ENCODE measurements around the gene DNAH1.
"Not testable (repeated sequence)": the region's sequence is repeated elsewhere in the genome, so short reads cannot be mapped to it uniquely, and the experiment has no call there.

Gene DNAH1

DNA sequence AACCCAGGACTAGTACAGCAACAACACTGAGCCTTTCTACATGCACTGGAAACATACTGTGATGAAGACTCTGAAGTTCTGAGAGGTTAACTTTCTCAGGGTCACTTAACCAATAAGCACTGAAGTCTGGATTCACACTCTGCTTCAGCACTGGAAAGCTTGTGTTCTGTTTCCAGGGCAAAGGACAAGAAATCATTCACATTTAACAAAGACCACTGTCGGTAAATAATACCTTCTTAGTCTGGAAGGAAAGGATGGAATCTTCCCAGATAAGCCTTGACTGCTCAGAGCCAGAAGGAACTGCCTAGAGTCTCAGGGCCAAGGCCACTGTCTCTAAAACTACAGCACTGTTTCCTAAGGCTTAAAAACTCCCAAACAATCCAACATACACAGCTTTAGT, 32.8 kb upstream of the DNAH1 start:
- Histone ChIP-seq H4K20me1 (ENCODE audit: insufficient read depth, low read length) (no peaks in the 10 kb centered on the region), H3K9me2 (replicated peaks; ENCODE audit: insufficient read depth, low read length) (no peaks in the 10 kb centered on the region), H3K27me3 (replicated peaks; ENCODE audit: insufficient read depth, low read length) (no peaks in the 10 kb centered on the region), H3K27ac (ENCODE audit: low read length) (no peak overlapping the region), H3K4me1 (ENCODE audit: low read length) (0 out of 2 replicates have a peak, but pooled peaks cover 4% of the 10 kb centered on the region), H3K9ac (ENCODE audit: low read length) (no peak overlapping the region), H3K36me3 (replicated peaks; ENCODE audit: insufficient read depth, low read length) (no peaks in the 10 kb centered on the region), H3F3A (ENCODE audit: insufficient read depth, low read length) (peaks cover 27% of the 10 kb centered on the region), H2AFZ (ENCODE audit: low read length) (no peak overlapping the region), H3K4me2 (ENCODE audit: low read depth, low read length) (no peak overlapping the region), H3K79me2 (ENCODE audit: low read length) (peaks cover 5% of the 10 kb centered on the region; the same call in 1 of the 2 replicates), H3K9me3 (replicated peaks; ENCODE audit: insufficient read depth, low read length) (no peaks in the 10 kb centered on the region), H3K4me3 (ENCODE audit: low read length) (no peak overlapping the region)
- no peak for DNase-seq
- TF ChIP-seq EZH2phosphoT487 (IDR thresholded peaks at IDR 0.05; ENCODE audit: low read length) (no peak), EZH2 (optimal IDR thresholded peaks at IDR 0.05; ENCODE audit: low read depth, low read length) (no peak)

DNA sequence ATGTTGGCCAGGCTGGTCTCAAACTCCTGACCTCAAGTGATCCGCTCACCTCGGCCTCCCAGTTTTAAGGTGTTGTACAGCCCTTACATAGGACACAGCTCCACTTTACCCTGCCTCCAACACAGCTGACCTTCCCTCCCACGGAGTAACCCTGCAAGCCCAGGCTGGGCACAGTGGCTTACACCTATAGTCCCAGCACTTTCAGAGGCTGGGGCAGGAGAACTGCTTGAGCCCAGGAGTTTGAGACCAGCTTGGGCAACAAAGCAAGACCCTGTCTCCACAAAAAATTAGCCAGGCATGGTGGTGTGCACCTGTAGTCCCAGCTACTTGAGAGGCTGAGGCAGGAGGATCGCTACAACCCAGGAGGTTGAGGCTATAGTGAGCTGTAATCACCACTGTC, 32.1 kb upstream of the DNAH1 start:
- H3K79me2 ChIP-seq (ENCODE audit: low read length); H3K4me2 ChIP-seq (ENCODE audit: low read depth, low read length); DNase-seq; H4K20me1 ChIP-seq (ENCODE audit: insufficient read depth, low read length); H2AFZ ChIP-seq (ENCODE audit: low read length); H3K27me3 ChIP-seq (replicated peaks; ENCODE audit: insufficient read depth, low read length); H3K4me3 ChIP-seq (ENCODE audit: low read length); H3K9me3 ChIP-seq (replicated peaks; ENCODE audit: insufficient read depth, low read length); H3K36me3 ChIP-seq (replicated peaks; ENCODE audit: insufficient read depth, low read length); H3K9ac ChIP-seq (ENCODE audit: low read length); H3K27ac ChIP-seq (ENCODE audit: low read length); H3K9me2 ChIP-seq (replicated peaks; ENCODE audit: insufficient read depth, low read length): not testable (repeated sequence)
- peaks cover 10% of the 10 kb centered on the region; the same call in 1 of the 2 replicates for H3K4me1 ChIP-seq (ENCODE audit: low read length)
- peaks cover 26% of the 10 kb centered on the region for H3F3A ChIP-seq (ENCODE audit: insufficient read depth, low read length)

GRCh38 chr3:52286777-52287110, 29.4 kb upstream of the DNAH1 start:
- TF ChIP-seq EZH2 (optimal IDR thresholded peaks at IDR 0.05; ENCODE audit: low read depth, low read length) = no peak
- TF ChIP-seq EZH2phosphoT487 (IDR thresholded peaks at IDR 0.05; ENCODE audit: low read length) = no peak
- TF ChIP-seq, protein P1, sequence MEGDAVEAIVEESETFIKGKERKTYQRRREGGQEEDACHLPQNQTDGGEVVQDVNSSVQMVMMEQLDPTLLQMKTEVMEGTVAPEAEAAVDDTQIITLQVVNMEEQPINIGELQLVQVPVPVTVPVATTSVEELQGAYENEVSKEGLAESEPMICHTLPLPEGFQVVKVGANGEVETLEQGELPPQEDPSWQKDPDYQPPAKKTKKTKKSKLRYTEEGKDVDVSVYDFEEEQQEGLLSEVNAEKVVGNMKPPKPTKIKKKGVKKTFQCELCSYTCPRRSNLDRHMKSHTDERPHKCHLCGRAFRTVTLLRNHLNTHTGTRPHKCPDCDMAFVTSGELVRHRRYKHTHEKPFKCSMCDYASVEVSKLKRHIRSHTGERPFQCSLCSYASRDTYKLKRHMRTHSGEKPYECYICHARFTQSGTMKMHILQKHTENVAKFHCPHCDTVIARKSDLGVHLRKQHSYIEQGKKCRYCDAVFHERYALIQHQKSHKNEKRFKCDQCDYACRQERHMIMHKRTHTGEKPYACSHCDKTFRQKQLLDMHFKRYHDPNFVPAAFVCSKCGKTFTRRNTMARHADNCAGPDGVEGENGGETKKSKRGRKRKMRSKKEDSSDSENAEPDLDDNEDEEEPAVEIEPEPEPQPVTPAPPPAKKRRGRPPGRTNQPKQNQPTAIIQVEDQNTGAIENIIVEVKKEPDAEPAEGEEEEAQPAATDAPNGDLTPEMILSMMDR (IDR thresholded peaks at IDR 0.05; ENCODE audit: low read length) = no peak
- Histone ChIP-seq H2AFZ (ENCODE audit: low read length) (no peak overlapping the region), H3K4me1 (ENCODE audit: low read length) (peaks cover 10% of the 10 kb centered on the region; the same call in 1 of the 2 replicates), H3K9me2 (replicated peaks; ENCODE audit: insufficient read depth, low read length) (no peaks in the 10 kb centered on the region), H3K4me2 (ENCODE audit: low read depth, low read length) (peak overlapping the region; percentile 59), H3K9ac (ENCODE audit: low read length) (peak overlapping the region; percentile 100; the same call in 1 of the 2 replicates), H3K9me3 (replicated peaks; ENCODE audit: insufficient read depth, low read length) (no peaks in the 10 kb centered on the region), H3F3A (ENCODE audit: insufficient read depth, low read length) (peaks cover 14% of the 10 kb centered on the region; the same call in 1 of the 2 replicates), H3K79me2 (ENCODE audit: low read length) (peaks cover 20% of the 10 kb centered on the region), H3K36me3 (replicated peaks; ENCODE audit: insufficient read depth, low read length) (no peaks in the 10 kb centered on the region), H3K27me3 (replicated peaks; ENCODE audit: insufficient read depth, low read length) (no peaks in the 10 kb centered on the region), H4K20me1 (ENCODE audit: insufficient read depth, low read length) (no peaks in the 10 kb centered on the region), H3K27ac (ENCODE audit: low read length) (peak overlapping the region; percentile 100; the same call in 1 of the 2 replicates), H3K4me3 (ENCODE audit: low read length) (peak overlapping the region; percentile 100)
- DNase-seq = no peak

DNA sequence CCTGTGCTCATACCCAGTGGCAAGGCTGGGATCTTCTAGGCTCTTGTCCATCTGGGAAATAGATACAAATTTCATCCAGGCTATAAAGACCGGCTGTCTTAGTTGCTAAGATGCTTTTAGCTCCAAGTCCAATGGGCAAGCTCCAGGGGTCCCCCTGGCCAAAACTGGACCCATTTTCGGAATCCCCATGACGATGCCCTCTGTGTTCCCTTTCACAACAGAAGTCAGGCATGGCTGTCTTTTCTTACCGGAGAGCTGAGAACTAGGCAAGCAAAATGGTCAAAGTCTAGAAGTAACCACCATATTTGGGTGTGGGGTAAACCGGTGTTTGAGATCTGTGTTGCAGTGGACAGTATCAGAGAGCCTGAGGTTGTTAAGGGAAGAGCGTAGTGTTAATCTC, 27.4 kb upstream of the DNAH1 start:
- Histone ChIP-seq H3K4me1 (ENCODE audit: low read length) (peaks cover 10% of the 10 kb centered on the region; the same call in 1 of the 2 replicates), H3K36me3 (replicated peaks; ENCODE audit: insufficient read depth, low read length) (no peaks in the 10 kb centered on the region), H2AFZ (ENCODE audit: low read length) (0 out of 2 replicates have a peak overlapping the region, but pooled peaks have one; percentile 99), H3K9me2 (replicated peaks; ENCODE audit: insufficient read depth, low read length) (no peaks in the 10 kb centered on the region), H3K9me3 (replicated peaks; ENCODE audit: insufficient read depth, low read length) (no peaks in the 10 kb centered on the region), H3K4me2 (ENCODE audit: low read depth, low read length) (peak overlapping the region; percentile 59), H3F3A (ENCODE audit: insufficient read depth, low read length) (peaks cover 14% of the 10 kb centered on the region; the same call in 1 of the 2 replicates), H3K9ac (ENCODE audit: low read length) (peak overlapping the region; percentile 100; the same call in 1 of the 2 replicates), H3K27ac (ENCODE audit: low read length) (no peak overlapping the region), H4K20me1 (ENCODE audit: insufficient read depth, low read length) (no peaks in the 10 kb centered on the region), H3K79me2 (ENCODE audit: low read length) (peaks cover 20% of the 10 kb centered on the region), H3K27me3 (replicated peaks; ENCODE audit: insufficient read depth, low read length) (no peaks in the 10 kb centered on the region), H3K4me3 (ENCODE audit: low read length) (peak overlapping the region; percentile 100)
- no peak for DNase-seq
- no peak for TF ChIP-seq EZH2phosphoT487 (IDR thresholded peaks at IDR 0.05; ENCODE audit: low read length)
- TF ChIP-seq, protein P1 (IDR thresholded peaks at IDR 0.05; ENCODE audit: low read length) = no peak
- TF ChIP-seq EZH2 (optimal IDR thresholded peaks at IDR 0.05; ENCODE audit: low read depth, low read length) = no peak
